Stimulated activated CD4-positive, alpha-beta T cell treated with anti-CD3 and anti-CD28 coated beads, TNF-alpha, amount 100 ng/mL, for 24 hours (primary cell): ENCODE measurements around the gene NCF4.

Source experiments
- DNase-seq, 3 experiments: peaks; one replicate each; pipeline ENCODE4 v3.0.0-alpha.2; 2020; ENCODE audit warnings: low read depth in 3 of 3

NCF4 gene

GRCh38 chr22:36894266-36894665, 33.5 kb downstream of the NCF4 start:
- no peak for DNase-seq

- DNase-seq, result no peak
These were observed 36.8 kb downstream of the NCF4 start for GRCh38 chr22:36897611-36898010.

GRCh38 chr22:36898690-36899089, 37.9 kb downstream of the NCF4 start:
- no peak for DNase-seq

GRCh38 chr22:36899498-36899897, 38.7 kb downstream of the NCF4 start:
- no peak for DNase-seq

- DNase-seq, result no peak
These were observed 39.4 kb downstream of the NCF4 start for GRCh38 chr22:36900225-36900624.

- DNase-seq, result no peak
These were observed 40.1 kb downstream of the NCF4 start for GRCh38 chr22:36900880-36901279.

- DNase-seq, result no peak
These were observed 40.8 kb downstream of the NCF4 start for GRCh38 chr22:36901411-36902142.

- DNase-seq, result no peak
These were observed 41.5 kb downstream of the NCF4 start for GRCh38 chr22:36902143-36902926.

GRCh38 chr22:36904260-36904880, 43.6 kb downstream of the NCF4 start:
- no peak for DNase-seq

- DNase-seq, result no peak
These were observed 46.7 kb downstream of the NCF4 start for GRCh38 chr22:36907253-36908195.

GRCh38 chr22:36910461-36910860, 49.7 kb downstream of the NCF4 start:
- DNase-seq, result no peak

- no peak for DNase-seq
These were observed 51.3 kb downstream of the NCF4 start for GRCh38 chr22:36911887-36912661.

- DNase-seq, result no peak
These were observed 52.1 kb downstream of the NCF4 start for GRCh38 chr22:36912694-36913426.

- DNase-seq, result no peak
These were observed 52.9 kb downstream of the NCF4 start, which contains the start of gene CSF2RB for GRCh38 chr22:36913427-36914389. Gene CSF2RB (plus strand): TSS chr22:36913628. CDS start chr22:36922208, 8,580 bp downstream.

GRCh38 chr22:36914390-36914752, 53.6 kb downstream of the NCF4 start:
- no peak for DNase-seq

GRCh38 chr22:36916034-36916433, 55.2 kb downstream of the NCF4 start:
- no peak for DNase-seq

- no peak for DNase-seq
These were observed 57.9 kb downstream of the NCF4 start for GRCh38 chr22:36918586-36919284.
